CD4-positive, alpha-beta T cell treated with Interferon gamma for 1 hour (primary cell): ENCODE results near the gene HOXB3.

ENCODE experiments used
- DNase-seq: peaks from one replicate; pipeline ENCODE4 v3.0.0-alpha.2; 2020

Gene HOXB3

GRCh38 chr17:48554412-48555257 lies 35.4 kb downstream of the HOXB3 start:
- no peak for DNase-seq

DNA sequence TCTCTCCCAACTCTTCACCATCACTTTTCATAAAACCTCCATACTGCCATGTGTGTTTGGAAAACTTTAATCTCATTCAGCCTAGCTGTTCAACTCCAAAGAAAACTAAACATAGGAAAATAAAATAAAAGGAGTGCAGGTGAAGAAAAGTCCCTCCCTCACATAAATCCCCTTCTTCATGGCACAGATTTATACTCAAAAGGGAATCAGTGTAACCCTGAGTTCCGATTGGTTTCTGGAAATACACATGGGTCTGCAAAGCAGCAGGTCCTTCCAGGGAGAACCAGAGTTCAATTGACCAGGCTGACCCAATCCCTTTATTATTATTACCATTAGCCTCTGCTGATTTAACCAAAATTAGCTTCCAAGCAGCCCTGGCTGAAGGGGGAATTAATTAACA lies 36.2 kb downstream of the HOXB3 start:
- no peak for DNase-seq

- no peak for DNase-seq
Observed at GRCh38 chr17:48553190-48553547, 36.9 kb downstream of the HOXB3 start.

GRCh38 chr17:48552466-48553189 lies 37.4 kb downstream of the HOXB3 start:
- DNase-seq = no peak

DNA sequence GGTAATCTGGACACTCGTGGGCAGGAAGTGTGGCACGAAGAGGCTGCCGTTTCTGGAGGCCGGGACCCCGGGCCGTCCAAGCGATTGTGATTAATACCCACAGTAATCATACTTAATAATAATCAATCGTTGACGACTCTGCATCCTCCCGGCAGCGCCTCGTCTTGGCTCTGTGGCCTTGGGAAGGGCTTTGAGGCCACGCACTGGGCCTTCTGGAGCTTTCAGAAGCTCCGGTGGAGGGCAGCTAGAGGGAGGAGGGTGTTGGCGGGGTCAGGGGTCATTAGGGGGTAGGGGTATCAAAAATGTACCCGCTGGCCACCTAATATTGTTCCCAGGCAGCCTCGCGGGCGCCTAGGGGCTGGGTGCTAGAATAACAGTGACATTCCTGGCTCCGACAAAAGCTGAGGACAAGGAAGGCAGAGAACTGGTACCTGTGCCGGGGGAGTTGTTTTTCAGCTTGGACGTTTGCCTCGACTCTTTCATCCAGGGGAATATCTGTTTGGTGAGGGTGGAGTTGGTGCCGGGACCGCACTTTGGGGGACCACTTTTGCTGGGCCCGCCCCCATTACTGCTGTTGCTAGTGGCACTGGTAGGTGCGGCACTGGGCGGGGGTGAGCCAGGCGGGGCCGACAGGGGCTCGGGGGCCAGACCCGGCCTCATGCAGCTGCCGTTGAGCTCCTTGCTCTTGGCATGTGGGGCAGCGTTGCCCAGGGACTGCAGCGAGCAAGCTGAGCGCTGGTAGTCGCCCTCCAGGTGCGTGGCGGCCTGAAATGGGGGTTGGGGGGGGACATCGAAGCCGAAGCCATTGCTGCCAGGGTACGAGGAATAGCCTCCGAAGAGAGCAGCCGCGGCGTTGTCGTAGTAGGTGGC lies 38.2 kb downstream of the HOXB3 start:
- DNase-seq = no peak

GRCh38 chr17:48551214-48551555 lies 38.9 kb downstream of the HOXB3 start:
- no peak for DNase-seq

DNA sequence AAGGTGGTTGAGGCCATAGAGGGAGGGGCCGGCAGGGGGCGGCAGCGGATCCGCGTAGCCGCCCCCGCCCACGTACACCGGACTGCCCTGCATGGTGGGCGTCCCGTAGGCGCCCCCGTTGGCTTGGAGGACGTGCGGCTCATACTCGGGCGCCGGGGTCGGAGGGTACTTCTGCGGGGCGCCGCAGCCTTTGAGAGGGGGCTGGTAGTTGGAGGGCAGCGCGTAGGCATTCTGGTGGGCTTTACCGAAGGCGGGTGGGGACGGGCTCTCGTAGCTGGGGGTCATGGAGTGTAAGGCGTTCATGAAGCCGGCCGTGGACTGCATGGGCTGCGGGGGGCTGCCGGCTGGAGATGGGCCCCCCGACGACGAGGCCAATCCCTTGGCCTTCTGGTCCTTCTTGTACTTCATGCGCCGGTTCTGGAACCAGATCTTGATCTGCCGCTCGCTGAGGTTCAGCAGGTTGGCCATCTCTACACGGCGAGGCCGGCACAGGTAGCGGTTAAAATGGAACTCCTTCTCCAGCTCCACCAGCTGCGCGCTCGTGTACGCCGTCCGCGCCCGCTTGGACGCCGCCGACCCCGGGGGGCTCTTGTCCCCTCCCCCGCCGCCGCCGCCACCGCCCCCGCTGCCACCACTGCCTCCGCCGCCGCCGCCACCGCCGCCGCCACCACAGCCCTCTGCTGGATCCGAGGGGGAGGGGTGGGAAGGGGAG lies 39.4 kb downstream of the HOXB3 start:
- DNase-seq = no peak

GRCh38 chr17:48549914-48550501 lies 40.0 kb downstream of the HOXB3 start:
- DNase-seq = no peak

GRCh38 chr17:48549281-48549630 lies 40.8 kb downstream of the HOXB3 start:
- DNase-seq = no peak

- no peak for DNase-seq
Observed at GRCh38 chr17:48548523-48549280, 41.3 kb downstream of the HOXB3 start.

DNA sequence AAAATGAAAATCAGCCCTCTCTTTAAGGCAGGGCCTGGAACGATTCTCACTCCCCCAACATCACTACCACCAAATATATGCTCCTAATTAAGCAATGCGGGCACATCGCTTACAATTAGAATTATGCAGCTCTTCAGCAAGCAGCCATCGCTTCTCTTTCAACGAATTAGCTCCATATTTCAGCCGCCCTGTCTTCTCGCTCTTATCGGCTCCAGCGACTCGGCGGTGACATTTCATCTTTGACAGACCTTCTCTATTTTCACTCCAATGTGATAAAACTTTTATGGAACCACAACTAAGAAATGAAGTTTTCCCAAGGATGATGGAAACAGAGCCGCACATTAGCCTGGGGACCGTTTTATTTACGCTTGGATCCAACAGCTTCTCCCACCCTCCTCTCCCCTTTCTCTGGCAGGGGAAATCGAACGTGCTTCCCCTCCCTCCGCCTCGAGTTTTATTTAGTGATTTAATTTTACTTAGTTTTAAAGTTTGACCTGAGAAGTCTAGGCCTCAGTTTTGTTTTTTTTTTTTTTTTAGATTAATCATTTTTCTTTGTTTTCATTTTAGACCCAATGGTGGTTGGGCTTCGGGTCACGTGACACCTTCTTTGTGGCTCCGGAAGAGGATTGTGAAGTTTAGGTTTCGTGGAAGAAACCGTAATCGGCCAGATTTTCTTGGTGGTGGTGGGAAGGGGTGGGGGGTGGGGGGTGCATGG lies 42.1 kb downstream of the HOXB3 start:
- peak; percentile 31 for DNase-seq

DNA sequence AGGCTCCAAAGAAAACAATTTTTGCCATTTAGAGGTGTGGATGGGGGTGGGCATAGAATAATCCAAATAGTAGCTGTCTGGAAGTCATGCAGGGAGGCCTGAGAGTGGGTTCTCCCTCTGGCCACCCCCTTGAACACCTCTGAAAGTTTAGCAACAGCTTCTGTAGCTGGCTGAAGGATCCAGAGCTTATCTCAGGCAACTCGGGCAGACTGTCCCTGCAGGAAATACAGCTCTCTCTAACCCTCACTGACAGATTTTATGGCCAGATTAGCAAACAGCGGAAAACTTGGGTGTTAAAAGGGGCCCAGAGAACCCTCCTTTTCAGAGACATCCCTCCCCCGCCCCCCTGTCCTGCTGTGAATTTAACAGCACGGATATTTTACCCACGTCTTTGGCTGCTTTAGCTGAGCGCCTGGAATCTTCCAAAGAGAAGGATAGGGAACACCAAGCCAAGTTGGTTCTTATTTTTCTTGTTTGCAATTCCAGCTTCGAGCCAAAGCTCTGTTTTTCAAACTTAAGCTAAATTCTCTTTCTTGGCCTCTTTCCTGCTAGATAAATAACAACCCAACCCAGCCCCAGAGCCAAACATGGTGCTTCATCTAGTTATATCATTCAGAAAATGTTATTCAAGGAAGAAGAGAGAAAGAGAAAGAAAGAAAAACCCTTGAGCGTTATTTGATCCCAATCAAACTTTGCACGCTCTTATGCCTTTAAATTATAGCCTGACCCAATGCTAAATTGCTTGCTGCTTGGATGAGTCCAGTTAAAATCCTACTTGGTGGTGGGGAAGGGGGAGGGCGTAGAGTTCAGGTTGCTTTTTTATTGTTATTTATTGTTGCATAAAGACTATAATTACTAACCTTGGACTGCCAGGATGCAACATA lies 42.9 kb downstream of the HOXB3 start:
- no peak for DNase-seq

DNA sequence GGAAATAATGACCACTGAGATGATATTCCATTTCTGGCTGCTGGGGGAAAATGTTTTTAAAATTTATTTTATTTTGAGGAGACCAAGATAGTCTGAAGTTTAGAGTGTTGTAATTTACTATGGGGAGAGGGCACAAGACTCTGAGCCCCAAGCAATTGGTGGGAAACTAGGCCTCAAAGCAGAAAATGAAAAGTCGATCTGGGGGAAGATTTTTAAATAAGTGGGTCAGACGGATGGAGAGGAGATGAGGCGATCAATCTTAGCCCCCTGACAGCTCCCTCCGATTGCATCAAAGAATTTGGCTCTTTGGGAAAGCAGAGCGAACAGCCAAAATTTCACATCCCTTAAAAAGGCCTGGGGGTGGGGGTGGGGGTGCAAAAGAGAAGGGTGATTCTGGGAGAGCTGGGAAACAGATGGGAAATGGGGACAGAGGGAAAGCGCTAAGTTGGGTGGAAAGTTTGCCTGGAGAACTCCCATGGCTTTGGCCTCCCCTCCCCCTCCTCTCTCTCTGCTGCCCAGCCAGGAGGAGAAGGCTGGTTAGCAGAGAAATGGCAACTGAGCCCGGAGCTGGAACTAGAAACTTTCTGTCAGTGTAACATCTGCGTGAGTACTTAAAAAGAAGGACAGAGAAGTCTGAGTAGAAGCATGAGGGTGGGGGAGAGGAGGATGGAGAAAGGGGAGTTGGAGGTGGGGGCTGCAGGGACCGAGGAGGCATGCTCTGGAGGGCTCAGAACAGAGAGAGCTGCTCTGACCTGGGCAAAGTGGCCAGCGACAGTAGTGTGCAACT lies 43.7 kb downstream of the HOXB3 start:
- DNase-seq = no peak

- no peak for DNase-seq
Observed at GRCh38 chr17:48545539-48545938, 44.5 kb downstream of the HOXB3 start.

DNA sequence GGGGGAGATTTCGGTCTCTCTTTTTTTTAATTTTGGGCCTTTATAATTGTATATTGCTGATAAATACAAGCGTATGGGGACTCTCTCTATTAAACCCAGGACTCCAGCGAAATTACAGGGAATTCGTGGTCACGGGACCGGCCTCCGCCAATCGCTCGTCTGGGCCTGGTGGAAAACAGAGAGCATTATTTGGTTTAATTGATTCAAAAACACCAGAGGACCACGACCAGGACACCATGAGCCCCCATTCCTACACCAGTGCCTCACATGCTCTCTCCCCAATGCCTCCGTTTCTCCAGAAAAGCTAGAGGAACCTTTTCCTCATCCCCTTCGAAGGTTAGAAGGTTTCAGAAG lies 45.0 kb downstream of the HOXB3 start, which contains the start of gene HOXB2:
HOXB2 (minus strand) TSS at position 88 of the 354 bp plus-strand sequence. CDS start 198 bp downstream, outside the sequence.
- no peak for DNase-seq

DNA sequence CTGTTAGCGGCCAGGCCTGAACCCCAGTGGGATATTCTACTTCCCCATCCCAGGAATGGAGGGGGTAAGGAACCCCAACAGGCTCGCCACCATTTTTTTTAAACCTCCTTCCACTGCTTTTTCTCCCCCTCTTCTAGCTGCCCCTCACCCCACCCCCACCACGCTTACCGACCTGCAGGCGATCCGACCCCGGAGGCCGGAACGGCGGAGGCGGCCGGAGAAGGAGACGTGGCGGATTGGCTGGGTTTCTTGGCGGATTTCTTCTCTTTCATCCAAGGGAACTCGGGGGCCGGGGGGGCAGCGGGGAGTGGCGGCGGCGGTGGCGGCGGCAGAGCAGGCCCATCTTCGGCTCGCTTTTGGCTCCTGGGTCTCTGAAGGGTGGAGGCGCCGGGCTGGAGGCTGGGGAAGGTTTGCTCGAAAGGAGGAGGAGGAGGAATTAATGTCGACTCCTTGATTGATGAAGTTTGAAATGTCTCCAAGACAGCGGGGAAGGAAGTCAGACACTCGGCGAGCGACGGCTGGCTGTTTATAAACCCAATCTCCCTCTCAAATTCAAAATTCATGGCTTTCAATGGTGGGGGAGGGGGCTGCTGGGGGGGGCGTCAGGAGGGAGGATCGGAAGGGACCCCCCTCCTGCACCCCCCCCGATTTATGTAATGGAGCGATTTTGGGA lies 45.6 kb downstream of the HOXB3 start:
- peak; percentile 10 for DNase-seq

DNA sequence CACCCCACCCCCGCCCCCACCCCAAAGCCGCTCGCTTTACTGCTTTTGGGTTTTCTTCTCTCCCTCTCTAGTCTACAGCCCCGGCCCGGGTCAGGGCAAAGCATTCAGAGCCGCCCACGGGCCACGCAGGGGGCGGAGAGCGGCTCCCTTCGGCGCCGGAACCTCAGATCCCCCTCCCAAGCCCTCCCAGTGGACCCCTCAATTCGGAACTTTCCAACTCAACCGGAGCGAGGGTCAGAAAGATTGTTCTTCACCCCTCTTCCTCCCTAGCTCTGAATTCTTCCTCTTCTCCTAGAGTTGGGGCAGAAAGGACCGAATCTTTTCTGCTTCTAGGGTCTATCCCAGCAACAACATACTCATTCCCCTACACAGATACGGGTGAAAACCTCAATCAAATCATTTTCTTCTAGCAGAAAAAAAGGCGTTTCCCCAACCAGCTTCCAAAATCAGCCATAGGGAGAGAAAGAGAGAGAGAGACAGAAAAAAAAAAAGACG lies 46.1 kb downstream of the HOXB3 start:
- DNase-seq = no peak

DNA sequence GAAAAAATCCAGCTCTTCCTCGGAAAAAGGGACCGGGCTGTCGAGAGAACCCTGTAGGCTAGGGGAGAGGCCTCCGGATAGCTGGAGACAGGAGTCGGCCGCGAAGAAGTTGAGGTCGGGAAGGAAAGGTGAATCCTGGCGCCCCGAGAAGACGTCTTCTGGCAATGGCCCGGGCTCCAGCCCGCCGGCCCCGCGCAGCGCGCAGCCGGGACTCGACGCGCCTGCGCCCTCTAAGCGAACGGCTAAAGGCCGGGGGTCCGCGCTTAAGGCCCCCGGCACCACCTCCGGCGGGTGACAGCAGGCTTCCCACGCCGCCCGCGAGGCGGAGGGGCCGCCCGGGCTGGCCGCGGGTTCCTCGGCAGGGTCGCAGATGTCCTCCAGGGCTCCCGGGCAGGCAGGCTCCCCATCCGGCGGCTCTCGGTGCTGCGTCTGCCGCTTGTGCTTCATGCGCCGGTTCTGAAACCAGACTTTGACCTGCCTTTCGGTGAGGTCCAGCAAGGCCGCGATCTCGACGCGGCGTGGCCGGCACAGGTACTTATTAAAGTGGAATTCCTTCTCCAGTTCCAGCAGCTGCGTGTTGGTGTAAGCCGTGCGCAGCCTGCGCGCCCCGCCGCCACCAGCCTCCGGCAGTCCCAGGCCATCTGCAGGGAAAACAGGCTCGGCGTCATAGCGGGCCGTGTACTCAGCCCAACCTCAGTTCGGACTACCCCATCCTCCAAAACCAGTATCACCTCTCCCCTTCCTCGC lies 46.8 kb downstream of the HOXB3 start:
- peak; percentile 53 for DNase-seq
